ENCODE measurements around the gene P3H3.

Gene P3H3

GRCh38 chr12:6799147-6799546, 29.1 kb upstream of the P3H3 start:
- no peak for DNase-seq

- no peak for DNase-seq
These were observed 21.0 kb upstream of the P3H3 start for GRCh38 chr12:6807170-6807569.

- DNase-seq, result no peak
These were observed 19.2 kb upstream of the P3H3 start for GRCh38 chr12:6809056-6809455.

- no peak for DNase-seq
These were observed 17.4 kb upstream of the P3H3 start for GRCh38 chr12:6810758-6811157.

DNA sequence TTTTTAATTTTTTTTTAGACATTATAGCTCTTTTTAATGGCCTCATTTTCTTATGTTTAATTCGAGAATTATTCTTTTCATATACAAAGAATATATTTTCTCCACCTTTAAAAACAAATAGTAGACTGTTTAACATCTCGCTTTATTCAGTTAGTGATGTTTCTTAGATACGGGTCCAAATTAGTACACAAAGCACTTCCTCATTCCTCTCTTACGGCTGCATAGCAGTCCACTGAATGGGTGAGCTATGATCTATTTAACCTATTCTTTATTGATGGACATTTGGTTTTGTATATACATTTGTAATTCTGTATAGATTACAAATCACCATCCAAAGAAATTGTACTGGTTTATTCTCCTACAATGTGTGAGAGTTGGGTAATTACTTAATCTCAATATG, 14.8 kb upstream of the P3H3 start:
- no peak for DNase-seq

DNA sequence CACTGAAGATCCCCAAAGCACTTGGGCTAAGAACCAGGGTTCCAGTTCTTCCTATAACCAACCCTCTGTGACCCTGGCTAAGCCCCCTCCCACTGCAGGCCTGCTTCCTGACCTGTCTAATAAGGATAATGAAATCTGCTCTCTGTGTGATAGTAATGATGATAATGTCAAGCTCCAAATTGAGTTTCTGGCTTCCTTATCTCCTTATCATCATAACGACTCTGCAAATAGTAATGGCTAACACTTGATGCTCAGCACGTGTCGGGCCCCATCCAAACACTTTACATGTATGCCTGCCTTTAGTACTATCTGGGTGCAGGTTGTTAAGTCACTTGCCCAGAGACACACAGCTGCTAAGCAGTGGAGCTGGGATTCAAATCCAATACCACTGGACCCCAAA, 11.6 kb upstream of the P3H3 start:
- DNase-seq, result no peak

- no peak for DNase-seq
These were observed 11.1 kb upstream of the P3H3 start for GRCh38 chr12:6817098-6817497.

GRCh38 chr12:6817662-6818157, 10.5 kb upstream of the P3H3 start:
- DNase-seq, result no peak

DNA sequence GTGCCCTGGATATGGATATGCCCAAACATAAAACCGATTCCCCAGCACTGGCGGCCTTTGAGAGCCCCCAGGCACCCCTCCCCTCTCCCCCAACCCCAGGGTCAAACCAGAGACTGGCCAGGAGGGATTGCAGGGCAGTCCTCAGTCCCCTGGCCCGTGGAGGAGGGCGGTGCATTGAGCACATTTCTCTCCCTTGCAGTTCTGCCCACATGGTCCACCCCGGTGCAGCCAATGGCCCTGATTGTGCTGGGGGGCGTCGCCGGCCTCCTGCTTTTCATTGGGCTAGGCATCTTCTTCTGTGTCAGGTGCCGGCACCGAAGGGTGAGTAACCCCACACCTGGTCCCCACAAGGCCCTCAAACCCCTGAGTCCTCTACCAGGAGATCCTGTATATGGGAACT, 10.0 kb upstream of the P3H3 start:
- DNase-seq, result no peak

DNA sequence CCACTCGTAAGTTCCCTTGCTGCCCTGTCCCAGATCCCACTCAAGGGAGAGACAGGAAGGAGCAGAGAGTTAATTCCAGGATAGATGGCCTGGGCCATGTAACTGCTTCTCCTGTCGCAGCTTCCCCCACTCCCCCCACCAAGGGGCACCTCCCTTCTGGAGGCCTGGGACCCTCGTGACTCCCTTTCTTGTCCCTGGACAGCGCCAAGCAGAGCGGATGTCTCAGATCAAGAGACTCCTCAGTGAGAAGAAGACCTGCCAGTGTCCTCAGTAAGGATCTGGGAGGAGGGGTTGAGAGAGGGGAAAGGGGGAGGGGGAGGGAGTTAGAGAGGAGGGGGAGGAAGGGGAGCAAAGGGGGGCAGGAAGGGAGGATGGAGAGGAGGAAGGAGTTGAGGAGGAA, 9.6 kb upstream of the P3H3 start:
- no peak for DNase-seq

GRCh38 chr12:6819106-6820030, 8.8 kb upstream of the P3H3 start:
- no peak for DNase-seq

DNA sequence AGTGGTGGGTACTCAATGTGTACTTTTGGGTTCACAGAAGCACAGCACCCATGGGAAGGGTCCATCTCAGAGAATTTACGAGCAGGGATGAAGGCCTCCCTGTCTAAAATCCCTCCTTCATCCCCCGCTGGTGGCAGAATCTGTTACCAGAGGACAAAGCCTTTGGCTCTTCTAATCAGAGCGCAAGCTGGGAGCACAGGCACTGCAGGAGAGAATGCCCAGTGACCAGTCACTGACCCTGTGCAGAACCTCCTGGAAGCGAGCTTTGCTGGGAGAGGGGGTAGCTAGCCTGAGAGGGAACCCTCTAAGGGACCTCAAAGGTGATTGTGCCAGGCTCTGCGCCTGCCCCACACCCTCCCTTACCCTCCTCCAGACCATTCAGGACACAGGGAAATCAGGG, 8.0 kb upstream of the P3H3 start:
- no peak for DNase-seq

DNA sequence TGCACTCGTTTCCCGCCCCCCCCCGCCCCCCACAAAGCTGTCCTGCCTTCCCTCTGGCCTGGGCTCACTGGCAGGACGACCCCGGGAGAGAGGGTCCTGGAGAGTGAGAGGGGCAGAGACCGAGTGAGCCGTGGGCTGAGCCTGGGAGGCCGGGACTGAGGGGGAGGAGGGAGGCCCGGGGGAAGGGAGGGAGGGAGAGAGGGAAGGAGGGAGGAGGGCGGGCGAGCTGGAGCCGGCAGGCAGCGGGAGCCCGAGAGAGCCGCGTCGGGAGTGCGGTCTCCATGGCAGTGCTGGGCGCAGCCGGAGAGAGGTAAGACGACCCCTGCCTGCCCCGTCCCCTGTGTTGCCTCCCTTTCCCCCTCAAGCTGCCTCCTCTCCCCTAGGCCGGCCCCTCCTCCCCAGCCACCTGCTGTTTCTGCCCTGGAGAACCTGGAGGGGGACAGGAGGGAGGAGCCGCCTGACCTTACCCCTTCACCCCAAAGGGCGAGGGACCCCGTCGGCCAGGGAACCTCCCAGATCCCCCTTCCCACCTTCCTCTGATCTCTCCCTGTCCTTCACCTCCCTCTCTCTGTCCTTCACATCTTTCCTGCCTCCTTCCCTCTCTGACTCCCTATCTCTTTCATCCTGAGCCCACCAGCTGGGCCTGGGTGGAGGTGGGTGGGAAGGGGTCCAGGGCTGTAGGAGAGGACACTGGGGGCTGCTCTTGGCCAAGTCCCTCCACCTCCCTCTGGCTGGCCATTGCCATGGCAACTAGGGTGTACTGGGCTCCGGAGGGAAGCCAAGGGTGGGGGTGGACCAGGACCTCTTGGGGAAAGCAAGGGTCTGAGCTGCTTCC, 6.4 kb upstream of the P3H3 start, which contains the start of gene GPR162:
Gene GPR162, plus strand, starts transcription at position 231 of the 835 bp plus-strand sequence. CDS start 2,078 bp downstream, outside the sequence.
- DNase-seq, result no peak

DNA sequence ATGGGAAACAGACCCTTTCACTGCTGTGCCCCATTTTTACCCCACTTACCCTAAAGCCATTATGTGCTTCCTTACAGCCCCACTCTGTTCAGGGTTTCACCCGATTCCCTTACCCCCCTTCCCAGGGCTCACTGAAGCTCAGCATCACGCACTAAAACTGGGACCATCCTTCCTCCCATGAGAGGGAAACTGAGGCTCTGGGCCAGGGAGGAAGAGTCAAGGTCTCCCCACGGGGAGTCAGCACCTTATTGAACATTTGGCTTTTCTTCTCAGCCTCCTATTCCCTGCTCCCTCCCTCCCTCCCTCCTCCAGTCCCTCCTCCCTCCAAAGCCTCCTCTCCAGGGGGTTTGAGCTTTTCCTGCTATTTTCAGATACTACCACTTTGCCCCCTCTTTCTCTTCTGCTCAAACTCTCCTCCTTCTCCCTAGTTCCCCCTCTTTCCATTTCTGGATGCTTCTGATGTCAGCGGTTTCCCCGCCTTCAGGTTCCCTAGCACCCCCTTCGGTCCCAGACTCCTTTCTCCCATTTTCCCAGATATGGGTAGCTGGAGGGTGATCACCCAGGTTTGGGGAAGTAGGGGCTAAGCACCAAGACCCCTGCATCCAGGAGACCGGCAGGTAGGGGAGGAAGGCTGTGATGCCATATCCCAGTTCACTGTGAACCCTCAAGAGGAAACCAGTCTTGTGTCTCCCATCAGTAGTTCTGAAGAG, 5.6 kb upstream of the P3H3 start:
- no peak for DNase-seq

DNA sequence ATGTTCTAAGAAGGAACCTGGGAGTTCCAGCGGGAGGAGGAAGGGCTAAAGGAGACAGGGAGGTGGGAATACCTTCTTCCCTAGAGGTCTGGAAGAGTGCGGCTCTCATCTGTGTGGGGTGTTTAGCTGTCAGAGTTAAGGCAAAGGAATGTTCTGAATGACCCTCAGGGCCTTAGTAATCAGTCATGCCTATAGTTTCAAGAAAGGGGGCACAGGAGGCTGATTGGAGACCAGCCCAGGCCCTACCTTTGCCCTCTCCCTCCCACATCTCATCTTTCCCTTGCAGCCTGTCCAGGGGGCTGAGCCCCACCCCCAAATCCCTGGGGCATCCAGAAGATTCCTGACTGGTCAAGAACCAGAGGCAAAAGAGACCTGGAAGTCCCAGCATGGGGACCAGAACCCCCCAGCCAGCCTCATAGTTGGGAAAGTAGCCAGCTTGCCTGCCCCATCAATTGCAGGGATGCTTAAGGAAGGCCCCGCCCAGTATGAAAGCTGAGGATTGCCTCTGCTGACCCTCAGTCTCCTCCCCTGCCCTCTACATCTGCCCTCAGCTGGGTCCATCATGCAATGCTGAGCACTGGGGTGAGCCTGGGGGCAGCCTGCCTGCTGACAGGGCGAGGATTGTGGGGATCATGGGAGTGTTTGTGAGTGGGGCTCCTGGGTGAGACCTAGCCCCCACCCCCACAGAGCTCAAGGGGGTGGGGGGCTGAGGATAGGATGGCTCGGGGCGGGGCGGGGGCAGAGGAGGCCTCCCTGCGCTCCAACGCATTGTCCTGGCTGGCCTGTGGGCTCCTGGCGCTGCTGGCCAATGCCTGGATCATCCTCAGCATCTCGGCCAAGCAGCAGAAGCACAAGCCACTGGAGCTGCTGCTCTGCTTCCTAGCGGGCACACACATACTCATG, 4.8 kb upstream of the P3H3 start:
- DNase-seq, result no peak

- no peak for DNase-seq
These were observed 4.0 kb upstream of the P3H3 start for GRCh38 chr12:6824085-6824775.

- DNase-seq, result no peak
These were observed 3.3 kb upstream of the P3H3 start for GRCh38 chr12:6824901-6825381.

DNA sequence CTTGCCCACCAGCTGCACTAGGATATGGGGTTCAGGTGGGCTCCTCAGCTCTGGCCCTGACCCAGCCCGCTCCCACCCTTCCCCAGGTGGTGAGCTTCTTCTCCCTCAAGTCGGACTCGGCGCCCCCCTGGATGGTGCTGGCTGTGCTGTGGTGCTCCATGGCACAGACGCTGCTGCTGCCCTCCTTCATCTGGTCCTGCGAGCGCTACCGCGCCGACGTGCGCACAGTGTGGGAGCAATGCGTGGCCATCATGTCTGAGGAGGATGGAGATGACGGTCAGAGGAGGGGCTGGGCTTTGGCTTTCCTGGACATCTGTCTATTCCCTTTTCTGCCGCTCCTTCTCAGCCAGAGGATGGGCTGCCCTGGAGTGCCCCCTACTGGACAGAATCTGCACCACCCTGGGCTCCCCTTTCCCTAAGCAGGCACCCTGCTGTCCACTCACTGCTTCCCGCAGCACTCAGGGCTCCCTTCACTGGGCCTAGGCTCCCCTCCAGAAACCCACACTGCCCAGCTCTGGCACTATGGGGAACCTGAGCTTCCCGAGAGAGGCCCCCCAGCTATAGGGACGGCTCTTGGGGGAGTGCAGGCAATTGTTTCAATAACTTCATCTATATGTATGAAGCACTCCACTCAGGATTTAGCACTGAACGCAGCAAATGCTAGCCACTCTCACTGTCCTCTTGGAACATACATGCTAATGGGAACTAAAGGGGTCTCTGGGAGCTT, 2.6 kb upstream of the P3H3 start:
- peak; percentile 90 for DNase-seq

DNA sequence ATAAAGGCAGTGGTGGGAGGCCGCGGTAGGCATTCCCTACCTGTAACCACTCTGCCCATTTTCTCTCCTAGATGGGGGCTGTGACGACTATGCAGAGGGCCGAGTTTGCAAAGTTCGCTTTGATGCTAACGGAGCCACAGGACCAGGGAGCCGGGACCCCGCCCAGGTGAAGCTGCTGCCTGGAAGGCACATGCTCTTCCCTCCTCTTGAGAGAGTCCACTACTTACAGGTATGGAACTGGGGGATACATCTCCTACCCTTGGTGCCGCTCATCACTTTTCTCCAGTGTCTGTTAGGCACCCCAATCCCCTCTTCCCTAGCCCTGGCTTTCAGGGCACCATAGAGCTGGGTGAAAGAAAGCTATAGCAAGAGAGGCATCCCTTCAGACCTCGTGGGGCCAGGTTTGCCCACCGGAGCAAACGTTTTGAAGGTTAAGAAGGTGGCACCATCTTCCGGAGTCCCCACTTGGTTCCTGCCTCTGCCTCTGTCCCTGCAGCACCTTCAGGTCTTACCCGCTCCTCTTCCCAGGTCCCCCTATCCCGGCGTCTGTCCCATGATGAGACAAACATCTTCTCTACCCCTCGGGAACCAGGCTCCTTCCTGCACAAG, 2.0 kb upstream of the P3H3 start:
- no peak for DNase-seq
